ENCODE measurements around the gene PTGDR2.

GRCh38 chr11:60821827-60822599 is 33.7 kb downstream of the PTGDR2 start:
- TF ChIP-seq CTCF (conservative IDR thresholded peaks at IDR 0.05; ENCODE audit: low read depth, low read length) (no peak), EZH2phosphoT487 (IDR thresholded peaks at IDR 0.05; ENCODE audit: borderline replicate concordance, low read length) (no peak)
